AG09319 (cell line): ENCODE results near the gene CRIP1.

Source experiments
- DNase-seq: peaks from one replicate; pipeline ENCODE4 v3.0.0-alpha.2; 2010; ENCODE audit warnings: low read depth; ENCODE audit errors: extremely low read depth
- CTCF ChIP-seq: IDR thresholded peaks from 2 replicates; pipeline ENCODE4 v1.5.1; 2011; ENCODE audit warnings: low read depth, mild to moderate bottlenecking, inconsistent platforms, low read length, moderate library complexity

CRIP1 gene

DNA sequence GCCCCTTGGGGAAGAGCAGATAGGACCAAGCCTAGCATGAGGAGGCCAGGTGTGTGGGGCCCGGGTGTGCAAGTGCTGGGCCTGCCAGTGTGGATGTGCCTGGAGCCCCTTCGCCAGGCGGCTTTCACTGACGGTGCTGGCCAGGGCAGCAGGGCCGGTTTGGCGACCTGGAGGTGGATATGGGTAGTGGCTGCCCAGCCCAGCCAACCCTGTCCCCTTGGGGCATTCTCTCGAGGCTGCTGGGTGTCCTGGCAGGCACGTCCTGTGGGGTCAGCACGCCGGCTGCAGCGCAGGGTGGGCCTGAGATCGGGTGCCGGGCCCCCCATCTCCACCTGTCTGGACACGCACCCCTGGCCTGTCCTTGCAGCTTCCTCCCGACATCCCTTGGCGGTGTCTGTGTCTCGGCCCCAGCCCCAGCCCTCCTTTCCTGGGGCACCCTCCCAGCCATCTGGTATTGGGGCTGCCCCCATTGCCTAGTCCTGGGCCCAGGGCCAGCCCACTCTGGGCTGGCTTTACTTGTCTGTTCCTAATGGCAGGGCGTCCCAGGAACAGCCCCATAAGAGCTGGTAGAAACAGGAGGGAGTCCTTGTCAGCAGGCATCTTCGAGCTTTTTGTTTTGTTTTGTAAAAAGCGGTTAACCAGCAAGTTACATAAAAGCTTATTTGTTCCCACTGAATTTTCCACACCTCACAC lies 19.3 kb upstream of the CRIP1 start:
- TF ChIP-seq CTCF = no peak
- DNase-seq = no peak

GRCh38 chr14:105467942-105468471 lies 18.7 kb upstream of the CRIP1 start:
- DNase-seq = no peak
- no peak for TF ChIP-seq CTCF

- DNase-seq = no peak
- no peak for TF ChIP-seq CTCF
Observed at GRCh38 chr14:105468621-105469241, 18.0 kb upstream of the CRIP1 start.

- DNase-seq = no peak
- TF ChIP-seq CTCF = no peak
Observed at GRCh38 chr14:105469456-105470349, 17.0 kb upstream of the CRIP1 start.

DNA sequence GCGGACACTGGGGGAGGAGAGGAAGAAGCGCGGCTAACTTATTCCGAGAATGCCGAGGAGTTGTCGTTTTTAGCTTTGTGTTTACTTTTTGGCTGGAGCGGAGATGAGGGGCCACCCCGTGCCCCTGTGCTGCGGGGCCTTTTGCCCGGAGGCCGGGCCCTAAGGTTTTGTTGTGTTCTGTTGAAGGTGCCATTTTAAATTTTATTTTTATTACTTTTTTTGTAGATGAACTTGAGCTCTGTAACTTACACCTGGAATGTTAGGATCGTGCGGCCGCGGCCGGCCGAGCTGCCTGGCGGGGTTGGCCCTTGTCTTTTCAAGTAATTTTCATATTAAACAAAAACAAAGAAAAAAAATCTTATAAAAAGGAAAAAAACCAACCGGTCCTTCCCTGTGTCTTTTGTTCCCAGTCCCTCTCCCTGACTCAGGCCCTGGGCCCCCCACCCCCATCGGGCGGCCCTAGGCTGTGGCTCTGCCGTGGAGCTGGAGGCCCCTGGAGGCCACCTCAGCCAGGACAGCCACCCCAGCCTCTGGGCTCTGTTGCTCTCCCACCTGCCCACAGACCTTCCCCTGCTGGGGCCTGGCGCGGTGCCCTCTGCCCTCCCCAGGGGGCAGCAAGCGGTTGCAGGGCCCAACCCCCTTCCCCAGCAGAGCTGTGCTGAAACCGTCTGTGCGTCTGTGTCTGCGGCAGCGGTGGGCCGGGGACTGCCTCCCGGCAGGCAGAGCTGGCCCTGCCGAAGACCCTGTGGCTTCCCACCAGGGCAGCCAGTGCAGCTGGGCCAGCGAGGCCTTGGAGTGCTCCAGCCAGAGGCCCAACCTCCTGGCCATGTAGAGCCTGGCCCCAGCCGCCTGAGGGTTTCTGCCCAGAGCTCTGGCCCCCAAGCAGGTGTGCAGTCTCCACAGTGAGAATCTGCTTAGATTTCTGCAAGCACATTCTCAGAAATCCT lies 16.1 kb upstream of the CRIP1 start:
- DNase-seq = no peak
- TF ChIP-seq CTCF = no peak

DNA sequence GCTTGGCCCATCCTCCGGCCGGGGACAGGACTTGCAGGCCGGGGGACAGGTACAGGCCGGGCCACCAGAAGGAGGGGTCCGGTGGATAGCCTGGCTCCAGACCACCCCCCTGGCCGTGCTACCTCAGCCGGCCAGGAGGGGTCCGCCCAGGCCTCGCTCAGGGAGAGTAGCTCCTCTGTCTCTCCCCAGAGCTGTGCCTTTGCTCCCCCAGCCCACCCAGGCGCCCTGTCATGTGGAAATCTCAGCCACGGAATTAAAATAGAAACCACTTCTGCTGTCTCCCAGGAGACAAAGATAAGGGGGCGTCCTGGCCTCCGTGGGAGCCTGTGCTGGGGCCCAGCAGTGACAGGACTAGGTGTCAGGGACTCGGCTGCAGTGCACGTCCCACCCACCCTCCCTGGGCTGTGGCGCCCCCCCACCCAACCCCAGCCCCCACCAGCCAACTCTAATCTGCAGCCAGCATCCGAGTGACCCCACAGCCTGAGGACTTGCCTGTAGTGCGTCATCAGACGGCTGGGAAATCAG lies 15.3 kb upstream of the CRIP1 start:
- TF ChIP-seq CTCF = no peak
- no peak for DNase-seq
